HG03378 (cell line): ENCODE measurements around the gene APRT.

Experiments
- ATAC-seq: cut with Tn5 transposase; IDR thresholded peaks from one replicate; pipeline ENCODE4 v1.9.1; 2021; ENCODE audit warnings: mild to moderate bottlenecking, moderate library complexity; ENCODE audit not compliant: unreplicated experiment

APRT gene

GRCh38 chr16:88809068-88809675, 2.6 kb downstream of the APRT start:
- no peak for ATAC-seq

- ATAC-seq, result no peak
Observed at GRCh38 chr16:88807626-88808453, 3.9 kb downstream of the APRT start.

- ATAC-seq, result no peak
Observed at GRCh38 chr16:88807142-88807625, 4.5 kb downstream of the APRT start.

GRCh38 chr16:88806491-88807111, 5.1 kb downstream of the APRT start:
- no peak for ATAC-seq

GRCh38 chr16:88805887-88806393, 5.8 kb downstream of the APRT start:
- no peak for ATAC-seq

- no peak for ATAC-seq
Observed at GRCh38 chr16:88805340-88805715, 6.4 kb downstream of the APRT start.

- no peak for ATAC-seq
Observed at GRCh38 chr16:88804552-88805339, 7.0 kb downstream of the APRT start.

- no peak for ATAC-seq
Observed at GRCh38 chr16:88804173-88804551, 7.6 kb downstream of the APRT start.

GRCh38 chr16:88803264-88803987, 8.3 kb downstream of the APRT start, which contains the start of gene CDT1:
Gene CDT1, plus strand, starts transcription at chr16:88803789. Its CDS starts 43 bp downstream, at chr16:88803832.
- no peak for ATAC-seq

- no peak for ATAC-seq
Observed at GRCh38 chr16:88800277-88800592, 11.5 kb downstream of the APRT start.

GRCh38 chr16:88799569-88800276, 12.0 kb downstream of the APRT start:
- no peak for ATAC-seq

GRCh38 chr16:88798772-88799455, 12.8 kb downstream of the APRT start:
- ATAC-seq, result no peak

- ATAC-seq, result no peak
Observed at GRCh38 chr16:88798073-88798472, 13.7 kb downstream of the APRT start.

- no peak for ATAC-seq
Observed at GRCh38 chr16:88796278-88796677, 15.4 kb downstream of the APRT start.

GRCh38 chr16:88793251-88793954, 18.3 kb downstream of the APRT start:
- ATAC-seq, result no peak

- ATAC-seq, result no peak
Observed at GRCh38 chr16:88792668-88793250, 19.0 kb downstream of the APRT start.

- ATAC-seq, result no peak
Observed at GRCh38 chr16:88792078-88792550, 19.6 kb downstream of the APRT start.
